ENCODE measurements around the gene STK11.

DNA sequence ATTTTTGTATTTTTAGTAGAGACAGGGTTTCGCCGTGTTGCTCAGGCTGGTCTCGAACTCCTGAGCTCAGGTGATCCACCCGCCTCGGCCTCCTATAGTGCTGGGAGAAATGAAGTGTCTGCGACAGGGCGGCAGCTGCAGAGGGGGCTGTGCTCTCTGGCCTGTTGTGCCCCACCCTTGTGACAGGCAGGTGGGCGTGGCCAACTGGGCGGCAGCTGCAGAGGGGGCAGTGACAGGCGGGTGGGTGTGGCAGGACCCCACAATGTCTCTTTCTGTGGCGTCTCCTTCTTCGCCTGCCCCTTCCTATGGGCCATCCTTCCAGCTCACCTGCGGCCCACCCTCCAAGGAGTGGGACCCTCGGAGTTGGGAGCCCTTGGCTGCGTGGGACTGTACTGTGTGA is 11.8 kb downstream of the STK11 start:
- TF ChIP-seq, protein P1, sequence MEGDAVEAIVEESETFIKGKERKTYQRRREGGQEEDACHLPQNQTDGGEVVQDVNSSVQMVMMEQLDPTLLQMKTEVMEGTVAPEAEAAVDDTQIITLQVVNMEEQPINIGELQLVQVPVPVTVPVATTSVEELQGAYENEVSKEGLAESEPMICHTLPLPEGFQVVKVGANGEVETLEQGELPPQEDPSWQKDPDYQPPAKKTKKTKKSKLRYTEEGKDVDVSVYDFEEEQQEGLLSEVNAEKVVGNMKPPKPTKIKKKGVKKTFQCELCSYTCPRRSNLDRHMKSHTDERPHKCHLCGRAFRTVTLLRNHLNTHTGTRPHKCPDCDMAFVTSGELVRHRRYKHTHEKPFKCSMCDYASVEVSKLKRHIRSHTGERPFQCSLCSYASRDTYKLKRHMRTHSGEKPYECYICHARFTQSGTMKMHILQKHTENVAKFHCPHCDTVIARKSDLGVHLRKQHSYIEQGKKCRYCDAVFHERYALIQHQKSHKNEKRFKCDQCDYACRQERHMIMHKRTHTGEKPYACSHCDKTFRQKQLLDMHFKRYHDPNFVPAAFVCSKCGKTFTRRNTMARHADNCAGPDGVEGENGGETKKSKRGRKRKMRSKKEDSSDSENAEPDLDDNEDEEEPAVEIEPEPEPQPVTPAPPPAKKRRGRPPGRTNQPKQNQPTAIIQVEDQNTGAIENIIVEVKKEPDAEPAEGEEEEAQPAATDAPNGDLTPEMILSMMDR (IDR thresholded peaks at IDR 0.05; ENCODE audit: insufficient read depth, low read depth, low read length): no peak
- no peak for TF ChIP-seq EZH2 (IDR thresholded peaks at IDR 0.05; ENCODE audit: insufficient read depth, low read length)
